ENCODE results near the gene CIBAR2.

- TF ChIP-seq POLR2A (IDR thresholded peaks at IDR 0.05; ENCODE audit: low read length) (no peak), GATA1 (IDR thresholded peaks at IDR 0.05; ENCODE audit: low read depth, low read length) (no peak)
Measured at GRCh38 chr16:85111184-85111583, 1.1 kb downstream of the CIBAR2 start.

All from erythroblast (primary cell).